ENCODE results near the gene GRID2. TPM values are rescaled to one million over a fixed set of nuclear protein-coding genes. Genes with fewer than 3 reads are reported as not detected.

Gene GRID2
- total RNA-seq, 1 experiment from 2014 or later = not detected

- Mint-ChIP-seq H3K4me1 (ENCODE audit: low read depth, unreplicated experiment) (no peaks in the 10 kb centered on the region), H3K36me3 (ENCODE audit: insufficient read depth, unreplicated experiment) (no peaks in the 10 kb centered on the region), H3K9me3 (ENCODE audit: unreplicated experiment) (no peaks in the 10 kb centered on the region), H3K4me3 (ENCODE audit: unreplicated experiment) (no peak overlapping the region), H3K27ac (ENCODE audit: unreplicated experiment) (no peak overlapping the region), H3K27me3 (ENCODE audit: insufficient read depth, unreplicated experiment) (peaks cover 2% of the 10 kb centered on the region)
- no peak for TF ChIP-seq CTCF (IDR thresholded peaks at IDR 0.05; ENCODE audit: insufficient read depth in 1 of 2, low read depth in 1 of 2, low read length in 1 of 2, severe bottlenecking in 1 of 2, unreplicated experiment in 1 of 2)
- intact Hi-C loops (cut with micrococcal nuclease; ENCODE audit: unreplicated experiment) = no loop called here
- no peak overlapping the region for H3K4me3 ChIP-seq (ENCODE audit: low read depth, low read length)
- DNase-seq = no peak
- no peaks in the 10 kb centered on the region for H3K36me3 ChIP-seq (ENCODE audit: control insufficient read depth, insufficient read depth, low read length)
- ChIA-PET POLR2A (no interaction called here), CTCF (no interaction called here)
- H3K9me3 ChIP-seq = no peaks in the 10 kb centered on the region
- H3K4me1 ChIP-seq = no peaks in the 10 kb centered on the region
- no TSS peak for BruUV-seq (replicated peaks)
- no peaks in the 10 kb centered on the region for H3K27me3 ChIP-seq (replicated peaks; ENCODE audit: control insufficient read depth, insufficient read depth, low read length)
These were observed 4.6 kb upstream of the GRID2 start for GRCh38 chr4:92299152-92299551.

- intact Hi-C loops (cut with micrococcal nuclease; ENCODE audit: unreplicated experiment) = no loop called here
- Mint-ChIP-seq H3K27me3 (ENCODE audit: insufficient read depth, unreplicated experiment) (peaks cover 2% of the 10 kb centered on the region), H3K27ac (ENCODE audit: unreplicated experiment) (no peak overlapping the region), H3K4me3 (ENCODE audit: unreplicated experiment) (no peak overlapping the region), H3K36me3 (ENCODE audit: insufficient read depth, unreplicated experiment) (no peaks in the 10 kb centered on the region), H3K9me3 (ENCODE audit: unreplicated experiment) (no peaks in the 10 kb centered on the region), H3K4me1 (ENCODE audit: low read depth, unreplicated experiment) (no peaks in the 10 kb centered on the region)
- no peaks in the 10 kb centered on the region for H3K9me3 ChIP-seq
- TF ChIP-seq CTCF (IDR thresholded peaks at IDR 0.05; ENCODE audit: insufficient read depth in 1 of 2, low read depth in 1 of 2, low read length in 1 of 2, severe bottlenecking in 1 of 2, unreplicated experiment in 1 of 2) = no peak
- H3K4me1 ChIP-seq = no peaks in the 10 kb centered on the region
- DNase-seq = no peak
- H3K27me3 ChIP-seq (replicated peaks; ENCODE audit: control insufficient read depth, insufficient read depth, low read length) = no peaks in the 10 kb centered on the region
- no TSS peak for BruUV-seq (replicated peaks)
- H3K4me3 ChIP-seq (ENCODE audit: low read depth, low read length) = no peak overlapping the region
- H3K36me3 ChIP-seq (ENCODE audit: control insufficient read depth, insufficient read depth, low read length) = no peaks in the 10 kb centered on the region
- ChIA-PET CTCF (no interaction called here), POLR2A (no interaction called here)
These were observed 355 bp downstream of the GRID2 start for GRCh38 chr4:92304121-92304520.

GRCh38 chr4:92304606-92305005 lies 840 bp downstream of the GRID2 start:
- no peak overlapping the region for H3K4me3 ChIP-seq (ENCODE audit: low read depth, low read length)
- Mint-ChIP-seq H3K9me3 (ENCODE audit: unreplicated experiment) (no peaks in the 10 kb centered on the region), H3K4me1 (ENCODE audit: low read depth, unreplicated experiment) (no peaks in the 10 kb centered on the region), H3K27ac (ENCODE audit: unreplicated experiment) (no peak overlapping the region), H3K27me3 (ENCODE audit: insufficient read depth, unreplicated experiment) (peaks cover 2% of the 10 kb centered on the region), H3K36me3 (ENCODE audit: insufficient read depth, unreplicated experiment) (no peaks in the 10 kb centered on the region), H3K4me3 (ENCODE audit: unreplicated experiment) (no peak overlapping the region)
- no peak for TF ChIP-seq CTCF (IDR thresholded peaks at IDR 0.05; ENCODE audit: insufficient read depth in 1 of 2, low read depth in 1 of 2, low read length in 1 of 2, severe bottlenecking in 1 of 2, unreplicated experiment in 1 of 2)
- ChIA-PET CTCF (no interaction called here), POLR2A (no interaction called here)
- DNase-seq = no peak
- no peaks in the 10 kb centered on the region for H3K36me3 ChIP-seq (ENCODE audit: control insufficient read depth, insufficient read depth, low read length)
- intact Hi-C loops (cut with micrococcal nuclease; ENCODE audit: unreplicated experiment) = no loop called here
- no peaks in the 10 kb centered on the region for H3K9me3 ChIP-seq
- H3K27me3 ChIP-seq (replicated peaks; ENCODE audit: control insufficient read depth, insufficient read depth, low read length) = no peaks in the 10 kb centered on the region
- no peaks in the 10 kb centered on the region for H3K4me1 ChIP-seq
- BruUV-seq (replicated peaks) = no TSS peak
